K562 (cell line): ENCODE measurements around the gene WDR27. TPM values are rescaled to one million over a fixed set of nuclear protein-coding genes. Genes with fewer than 3 reads are reported as not detected.
A peak's percentile ranks its signal among the peaks of the same experiment; 100 is the strongest.

Source experiments
- ATF3 ChIP-seq, 2 experiments: fragments of 450-650 bp in 1 of 2; sonication (generic) in 1 of 2; formaldehyde crosslinking in 1 of 2; IDR thresholded peaks in 1 of 2; conservative IDR thresholded peaks in 1 of 2; 2 replicates each; pipeline versions ENCODE4 v1.6.1 to v1.8.1; 2016 to 2023; ENCODE audit warnings: mild to moderate bottlenecking in 2 of 2, moderate library complexity in 2 of 2, inconsistent platforms in 1 of 2, missing genetic modification reagents in 1 of 2
- BHLHE40 ChIP-seq: IDR thresholded peaks from 2 replicates; pipeline ENCODE4 v1.6.1; 2011; ENCODE audit warnings: low read length, improper control_type of control experiment
- DNMT1 ChIP-seq: fragments of 450-650 bp; IDR thresholded peaks from 2 replicates; pipeline ENCODE4 v1.6.1; 2016; ENCODE audit warnings: antibody characterized with exemption, mild to moderate bottlenecking
- ETV5 ChIP-seq: sonication (generic); formaldehyde crosslinking; IDR thresholded peaks from 2 replicates; pipeline ENCODE4 v1.4.0; 2020; ENCODE audit warnings: low read depth, mild to moderate bottlenecking, missing genetic modification reagents
- FOXJ2 ChIP-seq: fragments of 200-800 bp; sonication (Bioruptor generic); IDR thresholded peaks from 2 replicates; pipeline ENCODE4 v1.6.1; 2016; ENCODE audit warnings: missing genetic modification characterization, missing compliant biosample characterization
- KLF13 ChIP-seq: fragments of 450-650 bp; IDR thresholded peaks from 2 replicates; pipeline ENCODE4 v1.6.1; 2016; ENCODE audit warnings: missing genetic modification characterization, low read depth, mild to moderate bottlenecking, missing compliant biosample characterization, moderate library complexity, borderline replicate concordance
- MAFG ChIP-seq: fragments of 450-650 bp; conservative IDR thresholded peaks from 2 replicates; pipeline ENCODE4 v1.6.1; 2016; ENCODE audit warnings: missing genetic modification characterization, missing compliant biosample characterization
- NCOR1 ChIP-seq: fragments of 450-650 bp; IDR thresholded peaks from 2 replicates; pipeline ENCODE4 v1.6.1; 2016; ENCODE audit warnings: mild to moderate bottlenecking, moderate library complexity
- PKNOX1 ChIP-seq: fragments of 450-650 bp; IDR thresholded peaks from 2 replicates; pipeline ENCODE4 v1.6.1; 2016
- POLR2AphosphoS5 ChIP-seq: IDR thresholded peaks from 2 replicates; pipeline ENCODE4 v1.6.1; 2011; ENCODE audit warnings: mild to moderate bottlenecking, low read depth, low read length, moderate library complexity; ENCODE audit not compliant: control insufficient read depth, insufficient read depth
- PYGO2 ChIP-seq: fragments of 450-650 bp; IDR thresholded peaks from 2 replicates; pipeline ENCODE4 v1.6.1; 2016; ENCODE audit warnings: mild to moderate bottlenecking, missing genetic modification characterization, moderate library complexity, missing compliant biosample characterization
- RBBP5 ChIP-seq: fragments of 200-600 bp; sonication (generic); IDR thresholded peaks from 2 replicates; pipeline ENCODE4 v1.6.1; 2012; ENCODE audit warnings: borderline replicate concordance, mild to moderate bottlenecking, low read length, control low read depth, inconsistent platforms; ENCODE audit not compliant: insufficient read depth, poor library complexity, severe bottlenecking
- SIX5 ChIP-seq, 2 experiments: IDR thresholded peaks; 2 replicates each; pipeline ENCODE4 v1.6.1; 2011; ENCODE audit warnings: low read length in 2 of 2, borderline replicate concordance in 1 of 2, low read depth in 1 of 2, mild to moderate bottlenecking in 1 of 2, moderate library complexity in 1 of 2; ENCODE audit not compliant: insufficient read depth in 1 of 2
- SMAD1 ChIP-seq: fragments of 150-350 bp; IDR thresholded peaks from 2 replicates; pipeline ENCODE4 v1.6.1; 2014; ENCODE audit warnings: low read length, low read depth; ENCODE audit not compliant: partially characterized antibody
- SMARCA5 ChIP-seq: fragments of 450-650 bp; IDR thresholded peaks from 2 replicates; pipeline ENCODE4 v1.6.1; 2016
- STAT5B ChIP-seq: fragments of 250-450 bp; sonication (Bioruptor Pico); IDR thresholded peaks from 2 replicates; pipeline ENCODE4 v1.8.0; 2021; ENCODE audit warnings: mild to moderate bottlenecking, inconsistent platforms
- TBP ChIP-seq: optimal IDR thresholded peaks from 2 replicates; pipeline ENCODE3; 2011; ENCODE audit warnings: low read depth, low read length, improper control_type of control experiment
- ZBED1 ChIP-seq: IDR thresholded peaks from 2 replicates; pipeline ENCODE4 v1.6.1; 2014
- ZKSCAN8 ChIP-seq: fragments of 200-800 bp; sonication (Bioruptor generic); IDR thresholded peaks from 2 replicates; pipeline ENCODE4 v1.6.1; 2016; ENCODE audit warnings: missing genetic modification characterization, missing compliant biosample characterization
- ZNF121 ChIP-seq: sonication (generic); formaldehyde crosslinking; conservative IDR thresholded peaks from 2 replicates; pipeline ENCODE4 v1.8.0; 2022; ENCODE audit warnings: missing genetic modification reagents
- ZNF347 ChIP-seq: fragments of 450-650 bp; formaldehyde crosslinking; IDR thresholded peaks from 2 replicates; pipeline ENCODE4 v1.4.0; 2020; ENCODE audit warnings: low read depth, mild to moderate bottlenecking, moderate library complexity
- ZNF655 ChIP-seq: fragments of 250-450 bp; sonication (Bioruptor Pico); IDR thresholded peaks from 2 replicates; pipeline ENCODE4 v1.5.0; 2021
- ZSCAN29 ChIP-seq: fragments of 450-650 bp; IDR thresholded peaks from 2 replicates; pipeline ENCODE4 v1.6.1; 2017
- ZSCAN32 ChIP-seq: fragments of 450-650 bp; formaldehyde crosslinking; IDR thresholded peaks from 2 replicates; pipeline ENCODE4 v1.4.0; 2020; ENCODE audit warnings: mild to moderate bottlenecking, moderate library complexity
- polyA plus RNA-seq, 8 experiments: library from polyadenylated mRNA; depleted of rRNA in 4 of 8; stranded (reverse) in 5 of 8; unstranded in 3 of 8; fragments of >200 nt; fragmentation: Nextera tagmentation in 2 of 8; fragmentation: Illumina TruSeq in 1 of 8; extraction: Ambion mirVana in 2 of 8; extraction: Trizol in 1 of 8; gene quantifications; 2 replicates each; pipeline versions ENCODE4 v1.2.1 to v1.2.3, GENCODE V29; 2011 to 2014; ENCODE audit warnings: inconsistent platforms in 1 of 8, missing spikeins in 1 of 8
- total RNA-seq, 7 experiments: library from RNA; depleted of rRNA in 6 of 7; stranded (reverse); fragments of >200 nt in 6 of 7; fragmentation: Illumina TruSeq in 2 of 7; extraction: Trizol in 2 of 7; gene quantifications; 2 replicates each; pipeline versions ENCODE4 v1.2.1 to v1.2.3, GENCODE V29; 2011 to 2021; ENCODE audit warnings: low replicate concordance in 1 of 7

The WDR27 gene
- total and polyA plus RNA-seq, 9 of the 15 experiments (the other 6 are each of a cell fraction or from before 2014, with no cell fraction given): 4.3 to 77.2 (median 22.7) TPM

- TF ChIP-seq NCOR1: peak; percentile 38
- peak; percentile 95 for TF ChIP-seq RBBP5
- no peak; the same call in 1 of the 2 replicates for TF ChIP-seq ZBED1
- TF ChIP-seq SMARCA5: no peak
- TF ChIP-seq PYGO2 (tag): no peak
- no peak for TF ChIP-seq DNMT1
- TF ChIP-seq ZSCAN32 (CRISPR knock-in tag): no peak
- TF ChIP-seq ETV5 (CRISPR knock-in tag): peak; percentile 97
- no peak for TF ChIP-seq ZNF121 (CRISPR knock-in tag)
- peak; percentile 91 for TF ChIP-seq POLR2AphosphoS5
- no peak for TF ChIP-seq SIX5 (IDR thresholded peaks at IDR 0.05; ENCODE audit: borderline replicate concordance in 1 of 2, insufficient read depth in 1 of 2, low read depth in 1 of 2, low read length in 2 of 2)
- TF ChIP-seq ZSCAN29: peak; percentile 26; the same call in 1 of the 2 replicates
- TF ChIP-seq BHLHE40: peak; percentile 8; the same call in 1 of the 2 replicates
- TF ChIP-seq ATF3 (IDR thresholded peaks at IDR 0.05): no peak
- TF ChIP-seq ATF3 (CRISPR knock-in tag; conservative IDR thresholded peaks at IDR 0.05): peak; percentile 62; the same call in 1 of the 2 replicates
- peak; percentile 93 for TF ChIP-seq TBP
- TF ChIP-seq STAT5B: no peak
- TF ChIP-seq PKNOX1: peak; percentile 39; the same call in 1 of the 2 replicates
- no peak for TF ChIP-seq FOXJ2 (tag)
- peak; percentile 28 for TF ChIP-seq SMAD1
- no peak for TF ChIP-seq MAFG (tag)
- TF ChIP-seq KLF13 (tag): peak; percentile 98; the same call in 1 of the 2 replicates
- TF ChIP-seq ZNF347 (CRISPR knock-in tag): no peak
- TF ChIP-seq ZNF655 (CRISPR knock-in tag): no peak
- no peak for TF ChIP-seq ZKSCAN8 (CRISPR knock-in tag)
Measured at GRCh38 chr6:169701954-169702839, at the start of gene WDR27, which contains the start of gene C6orf120 (continued).
